Psoas muscle (tissue), 8 donors: ENCODE data around the gene RESF1. TPM values are rescaled to one million over a fixed set of nuclear protein-coding genes. Genes with fewer than 3 reads are reported as not detected.

Experiments
- ATAC-seq, 4 donors: fragments of 200-7000 bp; cut with Tn5 transposase; one replicate each; pipeline ENCODE4 v1.9.1; 2020; ENCODE audit warnings: moderate library complexity in 3 of 4, mild to moderate bottlenecking in 2 of 4
- DNase-seq, 2 donors: peaks; one replicate each; pipeline ENCODE4 v3.0.0-alpha.2; 2020
- H3K27ac ChIP-seq: fragments of 200-600 bp; one replicate; pipeline ENCODE4 v1.8.0; 2022
- H3K27me3 ChIP-seq, 3 donors: fragments of 200-600 bp in 1 of 3; one replicate each; pipeline versions ENCODE4 v1.6.1 to v1.8.0; 2013 to 2022; ENCODE audit warnings: low read length in 2 of 3, mild to moderate bottlenecking in 2 of 3, moderate library complexity in 1 of 3; ENCODE audit not compliant: insufficient read depth in 3 of 3
- H3K36me3 ChIP-seq, 2 donors: fragments of 200-600 bp in 1 of 2; one replicate each; pipeline versions ENCODE4 v1.6.1 to v1.8.0; 2013 to 2022; ENCODE audit warnings: low read depth in 1 of 2, mild to moderate bottlenecking in 1 of 2, moderate library complexity in 1 of 2; ENCODE audit not compliant: insufficient read depth in 1 of 2
- H3K4me1 ChIP-seq: fragments of 200-600 bp; one replicate; pipeline ENCODE4 v1.8.0; 2022
- H3K4me3 ChIP-seq: fragments of 200-600 bp; one replicate; pipeline ENCODE4 v1.8.0; 2022; ENCODE audit warnings: mild to moderate bottlenecking
- H3K9me3 ChIP-seq: fragments of 200-600 bp; one replicate; pipeline ENCODE4 v1.8.0; 2022
- WGBS, 3 donors: extraction: QIAGEN DNeasy Blood & Tissue Kit; methylation state at CpG; one replicate each; pipeline versions ENCODE4 v1.1.6 to v1.1.7; 2013; 5-methylcytosine and 5-hydroxymethylcytosine counted together
- intact Hi-C, 2 donors: fragments of 100-400 bp; cut with DNase I; formaldehyde crosslinking; loops; one replicate each; pipeline versions ENCODE4 v1.11.0 to v1.14.2; 2022
- polyA plus RNA-seq, 3 donors: library from polyadenylated mRNA; stranded (reverse); fragments of 200-250 nt; gene quantifications; one replicate each; pipeline ENCODE4 v1.2.3, GENCODE V29; 2013
- total RNA-seq, 4 donors: library from RNA; stranded (reverse); fragmentation: NEBNext Ultra II Directional in 2 of 4; extraction: Animal tissue kit (Norgen Biotek cat#: 25700) in 2 of 4; gene quantifications; one replicate each; pipeline versions ENCODE4 v1.2.1 to v1.2.4, GENCODE V29; 2021 to 2023
- TF ChIP-seq, protein P1 (sequence below): fragments of 200-600 bp; IDR thresholded peaks from one replicate; pipeline ENCODE4 v1.8.0; 2022; ENCODE audit warnings: antibody characterized with exemption
- donor health status: healthy with polysubstance abuse.
- donor health status: DM: no; HTN: no; CAD: no; lungs with moderate emphysema.
- donor health status: Bipolar disorder and iron deficiency.
- donor health status: healthy.
- donor health status: DM: yes; HTN: yes; CAD: no.
- donor health status: DM: no; HTN: no; CAD: no.
- donor health status: DM: no; HTN: no; CAD: no.
- donor health status: DM: yes; HTN: yes; CAD: no.

Gene RESF1
- total and polyA plus RNA-seq, 7 donors = 6.0 to 18.4 (median 14.0) TPM

DNA sequence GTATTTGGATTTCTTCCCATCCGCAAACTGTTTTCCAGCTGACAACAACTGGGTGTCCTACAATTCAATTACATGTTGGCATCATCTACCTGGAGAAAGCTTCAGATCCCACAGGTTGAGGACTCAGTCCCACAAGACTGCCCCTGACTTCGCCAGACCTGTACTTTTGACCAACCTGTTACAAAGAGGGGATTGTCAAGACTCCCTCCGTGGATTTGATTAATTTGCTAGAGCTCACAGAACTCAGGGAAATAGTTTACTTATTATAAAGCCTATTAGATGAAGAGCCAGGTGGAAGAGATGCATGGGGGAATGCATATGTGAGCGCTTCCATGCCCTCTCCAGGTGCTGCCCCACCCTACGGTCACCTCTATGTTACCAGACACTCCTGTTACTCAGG lies 14.6 kb downstream of the RESF1 start:
- H3K27me3 ChIP-seq = no peaks in the 10 kb centered on the region
- no peaks in the 10 kb centered on the region for H3K9me3 ChIP-seq
- H3K4me3 ChIP-seq = no peak overlapping the region
- H3K36me3 ChIP-seq = peaks cover 9 to 62% of the 10 kb centered on the region in 2 donors
- 98 to 100% (median 98%) methylated on average over 5 of the region's 5 CpGs for WGBS, 3 donors
- no peak overlapping the region for H3K27ac ChIP-seq
- DNase-seq (no peak), ATAC-seq (no peak)
- peaks cover 2% of the 10 kb centered on the region for H3K4me1 ChIP-seq
- intact Hi-C loops = no loop called here
- TF ChIP-seq, protein P1, sequence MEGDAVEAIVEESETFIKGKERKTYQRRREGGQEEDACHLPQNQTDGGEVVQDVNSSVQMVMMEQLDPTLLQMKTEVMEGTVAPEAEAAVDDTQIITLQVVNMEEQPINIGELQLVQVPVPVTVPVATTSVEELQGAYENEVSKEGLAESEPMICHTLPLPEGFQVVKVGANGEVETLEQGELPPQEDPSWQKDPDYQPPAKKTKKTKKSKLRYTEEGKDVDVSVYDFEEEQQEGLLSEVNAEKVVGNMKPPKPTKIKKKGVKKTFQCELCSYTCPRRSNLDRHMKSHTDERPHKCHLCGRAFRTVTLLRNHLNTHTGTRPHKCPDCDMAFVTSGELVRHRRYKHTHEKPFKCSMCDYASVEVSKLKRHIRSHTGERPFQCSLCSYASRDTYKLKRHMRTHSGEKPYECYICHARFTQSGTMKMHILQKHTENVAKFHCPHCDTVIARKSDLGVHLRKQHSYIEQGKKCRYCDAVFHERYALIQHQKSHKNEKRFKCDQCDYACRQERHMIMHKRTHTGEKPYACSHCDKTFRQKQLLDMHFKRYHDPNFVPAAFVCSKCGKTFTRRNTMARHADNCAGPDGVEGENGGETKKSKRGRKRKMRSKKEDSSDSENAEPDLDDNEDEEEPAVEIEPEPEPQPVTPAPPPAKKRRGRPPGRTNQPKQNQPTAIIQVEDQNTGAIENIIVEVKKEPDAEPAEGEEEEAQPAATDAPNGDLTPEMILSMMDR = no peak

DNA sequence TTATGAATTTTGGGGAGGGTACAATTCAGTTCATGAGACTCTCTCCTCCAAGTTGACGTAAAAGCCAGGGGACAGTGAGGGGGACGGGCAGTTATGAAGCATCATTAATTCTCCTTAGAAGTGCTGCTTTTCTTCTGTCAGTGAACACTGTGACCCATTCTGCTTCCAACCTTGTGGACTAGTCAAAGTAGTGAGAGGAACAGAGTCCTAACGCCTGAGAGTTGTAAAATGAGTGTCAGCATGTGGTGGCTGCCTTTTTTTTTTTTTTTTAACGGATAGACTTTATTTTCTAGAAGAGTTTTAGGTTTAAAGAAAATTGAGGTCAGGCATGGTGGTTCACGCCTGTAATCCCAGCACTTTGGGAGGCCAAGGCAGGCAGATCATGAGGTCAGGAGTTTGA lies 15.5 kb downstream of the RESF1 start:
- ATAC-seq = no peak
- intact Hi-C loops = no loop called here

DNA sequence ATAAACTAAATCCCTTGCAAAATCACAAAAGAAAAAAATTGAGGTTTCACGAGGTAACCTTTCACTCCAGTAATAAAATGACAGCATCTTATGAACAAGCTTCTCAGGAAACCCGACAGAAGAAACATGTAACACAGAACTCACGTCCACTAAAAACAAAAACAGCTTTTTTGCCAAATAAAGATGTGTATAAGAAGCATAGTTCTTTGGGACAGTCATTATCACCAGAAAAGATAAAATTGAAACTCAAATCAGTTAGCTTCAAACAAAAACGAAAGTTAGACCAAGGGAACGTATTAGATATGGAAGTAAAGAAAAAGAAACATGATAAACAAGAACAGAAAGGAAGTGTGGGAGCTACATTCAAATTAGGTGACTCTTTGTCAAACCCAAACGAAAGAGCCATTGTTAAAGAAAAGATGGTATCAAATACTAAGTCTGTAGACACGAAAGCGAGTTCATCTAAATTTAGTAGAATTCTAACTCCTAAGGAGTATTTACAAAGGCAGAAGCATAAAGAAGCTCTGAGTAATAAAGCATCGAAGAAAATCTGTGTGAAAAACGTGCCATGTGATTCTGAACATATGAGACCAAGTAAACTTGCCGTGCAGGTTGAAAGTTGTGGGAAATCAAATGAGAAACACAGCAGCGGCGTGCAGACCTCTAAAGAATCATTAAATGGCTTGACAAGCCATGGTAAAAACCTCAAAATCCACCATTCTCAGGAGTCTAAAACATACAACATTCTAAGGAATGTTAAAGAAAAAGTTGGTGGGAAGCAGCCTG lies 25.8 kb downstream of the RESF1 start:
- DNase-seq (no peak), ATAC-seq (no peak)
- TF ChIP-seq, protein P1 = no peak
- no peaks in the 10 kb centered on the region for H3K9me3 ChIP-seq
- H3K36me3 ChIP-seq = peaks cover 7 to 38% of the 10 kb centered on the region in 2 donors
- H3K4me1 ChIP-seq = no peaks in the 10 kb centered on the region
- intact Hi-C loops = loop anchor here in 1 of 2 donors (10.0 kb wide), 1 partner anchor 320 kb away; no protein-coding TSS in a partner anchor
- no peak overlapping the region for H3K27ac ChIP-seq
- WGBS, 3 donors = 97% methylated on average over 13 of the region's 13 CpGs
- no peak overlapping the region for H3K4me3 ChIP-seq
- no peaks in the 10 kb centered on the region for H3K27me3 ChIP-seq

More for the DNA sequence above, 15.5 kb downstream of the RESF1 start:
- H3K27ac ChIP-seq = no peak overlapping the region
- 88 to 90% (median 88%) methylated on average over 5 of the region's 5 CpGs for WGBS, 3 donors
- H3K36me3 ChIP-seq = peaks cover 9 to 68% of the 10 kb centered on the region in 2 donors
- DNase-seq = no peak
- H3K27me3 ChIP-seq = no peaks in the 10 kb centered on the region
- no peak overlapping the region for H3K4me3 ChIP-seq
- TF ChIP-seq, protein P1 = no peak
- H3K9me3 ChIP-seq = no peaks in the 10 kb centered on the region
- H3K4me1 ChIP-seq = no peaks in the 10 kb centered on the region

DNA sequence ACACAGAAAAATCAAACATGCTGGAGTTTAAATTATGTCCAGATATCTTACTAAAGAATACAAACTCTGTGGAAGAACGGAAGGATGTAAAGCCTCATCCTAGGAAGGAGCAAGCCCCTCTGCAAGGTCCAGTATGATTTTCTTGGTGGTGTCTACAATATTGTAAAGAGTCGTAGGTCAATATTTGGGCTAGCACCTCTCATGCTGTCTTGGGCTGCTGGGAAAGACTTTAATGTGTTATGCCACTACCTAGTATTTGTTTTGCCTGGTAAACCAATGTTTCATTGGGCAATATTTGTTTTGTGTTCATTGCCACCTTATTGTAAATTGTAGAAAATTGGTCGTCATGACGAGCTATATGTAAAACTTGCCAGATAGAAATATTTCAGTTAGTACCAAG lies 26.6 kb downstream of the RESF1 start:
- Histone ChIP-seq H3K27ac (no peak overlapping the region), H3K4me3 (no peak overlapping the region), H3K4me1 (no peaks in the 10 kb centered on the region), H3K9me3 (no peaks in the 10 kb centered on the region), H3K36me3 (peaks cover 7 to 38% of the 10 kb centered on the region in 2 donors), H3K27me3 (no peaks in the 10 kb centered on the region)
- ATAC-seq (no peak), DNase-seq (no peak)
- 96 to 98% (median 96%) methylated on average over 4 of the region's 4 CpGs for WGBS, 3 donors
- intact Hi-C loops = loop anchor here in 1 of 2 donors (10.0 kb wide), 1 partner anchor 319 kb away; no protein-coding TSS in a partner anchor
- TF ChIP-seq, protein P1 = no peak
